Epithelial cell of esophagus (primary cell): ENCODE data around the gene TENT5C.

Experiments used
- DNase-seq: peaks from one replicate; pipeline ENCODE4 v3.0.0; 2010; ENCODE audit warnings: low read depth
- H3K4me3 ChIP-seq: 2 replicates; pipeline ENCODE4 v1.5.1; 2011; ENCODE audit warnings: mild to moderate bottlenecking, low read length, control low read depth
- CTCF ChIP-seq: IDR thresholded peaks from 2 replicates; pipeline ENCODE4 v1.5.1; 2011; ENCODE audit warnings: low read depth, mild to moderate bottlenecking, low read length, control low read depth, inconsistent platforms; ENCODE audit not compliant: insufficient read depth; ENCODE audit errors: missing control alignments

The TENT5C gene

DNA sequence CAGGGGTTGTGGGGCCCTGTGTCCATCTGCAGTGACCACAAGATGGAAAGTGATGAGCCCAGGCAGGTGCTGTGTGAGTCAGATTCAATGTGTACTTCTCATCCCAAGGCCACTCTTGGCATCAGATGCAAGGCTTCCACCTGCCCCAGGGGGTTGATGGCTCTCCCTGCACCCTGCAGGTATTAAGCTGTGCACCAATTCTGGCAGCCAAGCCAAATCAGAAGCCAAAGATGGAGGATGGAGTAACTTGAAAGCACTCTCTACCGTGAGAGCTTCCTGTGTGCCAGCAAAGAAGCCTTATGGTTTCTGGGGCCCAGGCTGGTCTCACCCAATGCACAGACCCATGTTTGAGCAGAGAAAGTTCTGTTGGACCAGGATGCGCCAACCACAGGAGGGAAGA, 44.3 kb upstream of the TENT5C start:
- H3K4me3 ChIP-seq = no peak overlapping the region
- no peak for DNase-seq
- no peak for TF ChIP-seq CTCF

- no peak overlapping the region for H3K4me3 ChIP-seq
- DNase-seq = no peak
- TF ChIP-seq CTCF = no peak
Measured at GRCh38 chr1:117562581-117563491, 43.0 kb upstream of the TENT5C start.

DNA sequence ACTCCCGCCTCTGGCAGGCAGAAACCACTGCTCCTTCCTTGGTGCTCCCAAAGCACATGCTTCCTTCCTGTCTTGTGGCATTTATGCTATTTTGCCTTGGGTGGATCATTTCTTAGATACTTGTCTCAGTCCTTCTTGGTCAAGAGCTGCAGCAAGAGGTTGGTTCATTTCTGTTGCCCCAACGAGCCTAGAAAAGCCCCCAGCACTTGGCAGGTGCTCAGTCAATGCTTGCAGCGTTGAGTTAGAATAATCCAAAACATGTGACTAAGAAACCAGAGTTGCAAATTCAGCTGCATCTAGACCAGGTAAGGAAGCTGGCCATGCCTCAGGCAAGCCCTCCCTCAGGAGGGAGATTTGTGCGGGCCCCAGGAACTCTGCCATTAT, 42.4 kb upstream of the TENT5C start:
- TF ChIP-seq CTCF = no peak
- no peak for DNase-seq
- H3K4me3 ChIP-seq = no peak overlapping the region

DNA sequence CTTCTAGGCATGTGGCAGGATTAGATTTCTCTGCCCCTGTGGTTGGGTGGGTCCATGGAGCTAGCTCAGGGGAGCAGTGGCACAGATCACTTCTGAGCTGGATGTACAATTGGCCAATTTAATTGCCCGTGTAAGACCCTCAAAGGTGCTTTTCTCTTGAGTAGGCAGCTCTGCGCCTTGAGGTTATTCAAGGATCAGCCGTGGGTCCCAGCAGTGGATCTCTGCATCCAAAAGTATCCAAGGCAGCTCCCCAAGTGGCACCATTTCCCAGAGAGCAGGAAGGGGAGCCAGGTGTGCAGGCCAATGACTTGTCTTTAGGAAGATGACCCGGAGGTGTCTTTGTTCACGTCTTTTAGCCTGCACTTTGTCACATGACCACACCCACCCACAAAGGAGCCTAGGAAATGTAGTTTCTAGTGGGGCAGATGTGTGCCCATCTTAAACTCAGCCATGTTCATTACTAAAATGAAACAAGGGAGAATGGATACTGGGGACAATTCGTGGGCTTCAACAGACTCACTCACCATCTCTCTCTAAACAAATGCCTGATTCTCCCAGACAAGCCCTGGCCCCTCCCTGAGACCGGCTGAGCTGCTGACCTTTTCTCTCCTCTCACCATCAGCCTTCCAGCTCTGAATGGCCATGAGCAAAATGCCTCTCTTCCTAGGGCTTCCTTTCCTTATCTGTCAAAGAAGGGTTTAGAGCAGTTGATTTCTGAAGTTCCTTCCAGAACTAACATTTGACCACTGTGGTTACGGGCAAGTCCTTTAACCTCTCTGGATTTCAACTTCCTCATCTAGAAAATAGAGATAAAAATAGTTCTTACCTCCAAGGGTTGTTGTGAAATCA, 41.4 kb upstream of the TENT5C start:
- no peak for DNase-seq
- H3K4me3 ChIP-seq = no peak overlapping the region
- TF ChIP-seq CTCF = no peak

GRCh38 chr1:117565076-117565556, 40.7 kb upstream of the TENT5C start:
- no peak for TF ChIP-seq CTCF
- no peak for DNase-seq
- no peak overlapping the region for H3K4me3 ChIP-seq

- H3K4me3 ChIP-seq = no peak overlapping the region
- DNase-seq = no peak
- no peak for TF ChIP-seq CTCF
Measured at GRCh38 chr1:117565745-117566455, 39.9 kb upstream of the TENT5C start.
